Measurements from ENCODE around the gene PLA2G4B.

PLA2G4B gene

DNA sequence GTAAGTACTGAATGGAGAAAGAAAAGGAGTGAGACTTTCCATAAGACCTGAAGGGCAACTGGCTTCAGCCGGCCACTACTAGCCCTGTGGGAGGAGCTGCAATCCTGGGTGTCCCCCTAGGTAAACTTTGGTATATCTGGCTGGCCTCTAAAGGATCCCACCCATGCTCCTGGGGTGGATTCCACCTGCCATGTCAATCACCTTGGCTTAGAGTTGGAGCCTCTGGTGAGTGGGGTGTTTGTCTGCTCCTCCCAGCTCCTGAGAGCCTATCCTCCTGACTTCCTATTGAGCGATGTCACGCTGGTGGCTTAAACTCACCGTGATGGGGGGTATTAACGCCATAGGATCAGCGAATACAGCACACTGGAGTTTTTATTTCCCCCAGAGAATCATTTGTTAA, 52.6 kb downstream of the PLA2G4B start:
- no peak for DNase-seq

DNA sequence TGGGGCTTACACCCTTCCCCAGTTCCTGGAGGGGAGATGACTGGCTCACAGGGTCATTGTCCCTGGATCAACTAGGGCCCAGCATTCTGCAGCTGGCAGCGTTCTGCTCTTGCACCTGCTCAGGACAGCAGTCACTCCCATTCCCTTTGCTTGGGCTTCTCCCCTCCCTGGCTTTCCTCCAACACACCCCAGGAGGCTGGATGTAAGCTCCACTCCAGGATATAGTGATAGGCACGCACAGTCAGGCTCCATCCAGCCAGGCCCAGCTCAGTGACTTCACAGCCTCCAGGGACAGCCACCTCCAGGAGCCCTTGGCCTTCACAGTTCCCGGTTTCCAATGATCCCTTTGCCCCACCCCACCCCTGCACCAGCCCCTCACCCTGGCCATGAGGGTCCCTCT, 53.3 kb downstream of the PLA2G4B start:
- DNase-seq: peak; percentile 86

- DNase-seq: peak; percentile 68
Observed at GRCh38 chr15:41892621-41893421, 54.2 kb downstream of the PLA2G4B start.

- DNase-seq: no peak
Observed at GRCh38 chr15:41893422-41894250, 55.0 kb downstream of the PLA2G4B start, which contains the start of gene SPTBN5. TSS of gene SPTBN5 (minus strand) at chr15:41894053. CDS start at chr15:41893497, 556 bp downstream.

DNA sequence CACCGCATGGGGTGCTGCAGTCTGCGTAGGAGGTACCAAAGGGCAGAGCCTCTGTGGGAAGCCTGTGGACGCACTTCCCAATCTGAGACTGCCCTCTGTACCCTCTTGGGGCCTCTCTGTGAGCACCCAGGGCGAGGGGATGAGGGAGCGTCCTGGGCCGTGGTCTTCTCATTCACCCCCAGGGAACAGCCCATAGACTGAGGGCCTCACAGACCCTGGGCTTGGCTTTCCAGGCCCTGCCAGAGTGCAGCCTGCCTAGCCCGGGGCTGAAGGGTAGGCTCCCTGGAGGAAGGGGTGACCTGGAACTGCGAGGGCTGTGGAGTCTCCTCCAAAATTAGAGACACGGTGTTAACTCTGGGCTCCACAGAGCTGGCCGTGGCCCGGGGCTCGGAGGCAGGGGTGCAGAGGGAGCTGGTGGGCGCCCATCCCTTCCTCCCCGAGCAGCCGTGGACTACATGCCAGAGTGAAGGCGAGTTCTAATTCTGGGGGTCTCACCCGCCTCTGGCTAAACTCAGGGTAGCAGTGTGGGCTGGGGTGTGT, 55.7 kb downstream of the PLA2G4B start:
- DNase-seq: no peak

DNA sequence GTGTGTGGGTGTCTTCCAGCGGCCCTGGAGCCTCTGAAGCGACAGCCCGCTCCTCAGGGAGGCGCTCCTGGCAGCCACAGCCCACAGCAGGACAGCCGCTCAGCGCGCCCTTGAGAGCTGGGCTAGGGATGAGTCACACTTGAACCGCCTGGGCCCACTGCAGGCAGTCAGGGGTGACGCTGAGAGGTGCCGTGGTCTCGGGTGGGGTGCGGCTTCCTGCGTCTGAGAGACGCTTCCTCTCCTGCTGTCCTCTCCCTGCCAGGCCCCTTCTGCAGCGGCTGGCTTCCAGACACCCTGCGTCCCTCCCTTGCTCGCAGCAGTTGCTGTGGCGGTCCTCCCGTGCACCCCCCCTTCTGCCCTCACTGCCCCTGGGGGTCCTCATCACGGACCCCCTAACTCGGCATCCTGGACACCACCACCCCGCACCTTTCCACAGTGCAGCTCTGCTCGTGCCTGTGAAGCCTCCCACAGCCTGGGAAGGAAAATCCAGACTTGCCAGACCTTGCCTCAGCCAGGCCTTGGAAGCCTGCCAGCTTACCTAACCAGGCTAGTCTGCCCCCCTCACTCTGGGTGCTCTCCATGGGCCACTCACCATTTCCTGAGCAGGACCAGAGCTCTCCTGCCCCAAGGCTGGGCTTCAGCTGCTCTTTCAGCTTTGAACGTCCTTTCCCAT, 56.3 kb downstream of the PLA2G4B start:
- DNase-seq: peak; percentile 83

- DNase-seq: no peak
Observed at GRCh38 chr15:41895491-41895890, 56.8 kb downstream of the PLA2G4B start.

GRCh38 chr15:41895957-41896356, 57.3 kb downstream of the PLA2G4B start:
- DNase-seq: no peak

GRCh38 chr15:41896566-41896965, 57.9 kb downstream of the PLA2G4B start:
- DNase-seq: no peak

DNA sequence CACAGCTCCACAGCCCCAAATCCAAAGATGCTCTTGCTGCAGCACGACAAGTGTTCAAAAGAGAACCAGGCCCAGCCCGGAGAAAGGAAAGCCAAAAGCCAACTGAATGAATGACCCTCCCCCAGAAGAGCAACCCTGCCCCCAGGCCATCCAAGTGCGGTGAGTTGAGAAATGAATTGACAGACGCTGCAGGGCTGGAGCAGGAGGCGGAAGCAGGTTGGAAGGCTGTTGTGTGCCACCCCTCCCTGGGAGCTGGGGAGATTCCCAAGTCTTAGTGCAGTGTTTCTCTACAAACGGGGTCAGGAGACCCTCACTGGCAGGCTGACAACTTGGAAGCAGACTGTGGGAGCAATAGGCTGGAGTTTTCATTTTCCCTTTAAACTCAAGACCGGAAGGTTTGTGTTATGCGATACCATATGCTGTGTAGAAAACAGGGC, 58.7 kb downstream of the PLA2G4B start:
- no peak for DNase-seq
